NCI-H2227 (cell line): ENCODE data around the gene MEPCE.

Experiments
- DNase-seq: peaks from one replicate; lab custom pipeline; 2025; ENCODE audit not compliant: unreplicated experiment; lab: John Stamatoyannopoulos, UW

Gene MEPCE

GRCh38 chr7:100481466-100481865 lies 51.8 kb downstream of the MEPCE start:
- DNase-seq: no peak

GRCh38 chr7:100482728-100483089 lies 53.1 kb downstream of the MEPCE start:
- DNase-seq: no peak

GRCh38 chr7:100483090-100483721 lies 53.6 kb downstream of the MEPCE start:
- peak; percentile 84 for DNase-seq
